HEK293 (cell line): ENCODE results near the gene VARS1.

Experiments used
- HOXA7 ChIP-seq: sonication (generic); formaldehyde crosslinking; IDR thresholded peaks from 2 replicates; pipeline ENCODE4 v1.8.1; 2022; ENCODE audit warnings: missing genetic modification reagents, borderline replicate concordance
- MZF1 ChIP-seq: fragments of 450-650 bp; formaldehyde crosslinking; IDR thresholded peaks from 2 replicates; pipeline ENCODE4 v1.5.1; 2017; ENCODE audit warnings: missing biosample characterization, missing genetic modification characterization, borderline replicate concordance
- PATZ1 ChIP-seq: fragments of 450-650 bp; formaldehyde crosslinking; IDR thresholded peaks from 2 replicates; pipeline ENCODE4 v1.5.1; 2016; ENCODE audit warnings: missing biosample characterization, missing genetic modification characterization
- PRDM1 ChIP-seq: fragments of 450-650 bp; formaldehyde crosslinking; IDR thresholded peaks from 2 replicates; pipeline ENCODE4; 2016; ENCODE audit warnings: missing biosample characterization, missing genetic modification characterization
- PRDM4 ChIP-seq: fragments of 450-650 bp; formaldehyde crosslinking; IDR thresholded peaks from 2 replicates; pipeline ENCODE4 v1.5.1; 2017; ENCODE audit warnings: missing biosample characterization, missing genetic modification characterization
- REPIN1 ChIP-seq: fragments of 450-650 bp; formaldehyde crosslinking; IDR thresholded peaks from 2 replicates; pipeline ENCODE4 v1.5.1; 2017; ENCODE audit warnings: missing biosample characterization, missing genetic modification characterization, low read depth
- ZBTB1 ChIP-seq: fragments of 450-650 bp; formaldehyde crosslinking; IDR thresholded peaks from 2 replicates; pipeline ENCODE4 v1.5.1; 2016; ENCODE audit warnings: missing biosample characterization, missing genetic modification characterization
- ZBTB44 ChIP-seq: fragments of 450-650 bp; IDR thresholded peaks from 2 replicates; pipeline ENCODE4 v1.5.1; 2018; ENCODE audit warnings: missing biosample characterization, mild to moderate bottlenecking, missing genetic modification characterization
- ZFP37 ChIP-seq: fragments of 450-650 bp; formaldehyde crosslinking; IDR thresholded peaks from 2 replicates; pipeline ENCODE4 v1.5.1; 2016; ENCODE audit warnings: missing biosample characterization, missing genetic modification characterization
- ZNF18 ChIP-seq: fragments of 450-650 bp; formaldehyde crosslinking; IDR thresholded peaks from 2 replicates; pipeline ENCODE4 v1.5.1; 2016; ENCODE audit warnings: missing biosample characterization, missing genetic modification characterization
- ZNF211 ChIP-seq: fragments of 450-650 bp; formaldehyde crosslinking; IDR thresholded peaks from 2 replicates; pipeline ENCODE4 v1.5.1; 2016; ENCODE audit warnings: low read depth, missing biosample characterization, missing genetic modification characterization
- ZNF280C ChIP-seq: fragments of 450-650 bp; formaldehyde crosslinking; IDR thresholded peaks from 2 replicates; pipeline ENCODE4 v1.5.1; 2016; ENCODE audit warnings: missing biosample characterization, missing genetic modification characterization
- ZNF354C ChIP-seq: fragments of 450-650 bp; formaldehyde crosslinking; IDR thresholded peaks from 2 replicates; pipeline ENCODE4 v1.5.1; 2016; ENCODE audit warnings: missing biosample characterization, missing genetic modification characterization, low read depth, borderline replicate concordance
- ZNF37A ChIP-seq: fragments of 450-650 bp; IDR thresholded peaks from 2 replicates; pipeline ENCODE4 v1.5.1; 2018; ENCODE audit warnings: missing biosample characterization, missing genetic modification characterization
- ZNF394 ChIP-seq: fragments of 450-650 bp; formaldehyde crosslinking; IDR thresholded peaks from 2 replicates; pipeline ENCODE4 v1.5.1; 2016; ENCODE audit warnings: missing biosample characterization, missing genetic modification characterization, mild to moderate bottlenecking, moderate library complexity, borderline replicate concordance
- ZNF404 ChIP-seq: fragments of 450-650 bp; formaldehyde crosslinking; IDR thresholded peaks from 2 replicates; pipeline ENCODE4 v1.5.1; 2017; ENCODE audit warnings: missing biosample characterization, missing genetic modification characterization
- ZNF513 ChIP-seq: fragments of 450-650 bp; IDR thresholded peaks from 2 replicates; pipeline ENCODE4 v1.5.1; 2018; ENCODE audit warnings: missing biosample characterization, missing genetic modification characterization
- ZNF544 ChIP-seq: fragments of 450-650 bp; formaldehyde crosslinking; IDR thresholded peaks from 2 replicates; pipeline ENCODE4 v1.5.0; 2017; ENCODE audit warnings: missing biosample characterization, missing genetic modification characterization
- ZNF600 ChIP-seq: fragments of 450-650 bp; formaldehyde crosslinking; IDR thresholded peaks from 2 replicates; pipeline ENCODE4 v1.5.1; 2016; ENCODE audit warnings: missing biosample characterization, missing genetic modification characterization
- ZNF777 ChIP-seq: fragments of 450-650 bp; formaldehyde crosslinking; IDR thresholded peaks from 2 replicates; pipeline ENCODE4 v1.5.1; 2017; ENCODE audit warnings: missing biosample characterization, missing genetic modification characterization, borderline replicate concordance
- ZNF837 ChIP-seq: fragments of 450-650 bp; formaldehyde crosslinking; IDR thresholded peaks from 2 replicates; pipeline ENCODE4 v1.5.1; 2016; ENCODE audit warnings: missing biosample characterization, missing genetic modification characterization
- ZSCAN30 ChIP-seq: fragments of 450-650 bp; IDR thresholded peaks from 2 replicates; pipeline ENCODE4 v1.5.1; 2018; ENCODE audit warnings: missing biosample characterization, mild to moderate bottlenecking, missing genetic modification characterization, moderate library complexity
- ZXDB ChIP-seq: fragments of 450-650 bp; formaldehyde crosslinking; IDR thresholded peaks from 2 replicates; pipeline ENCODE4 v1.5.1; 2016; ENCODE audit warnings: missing biosample characterization, missing genetic modification characterization

Gene VARS1

GRCh38 chr6:31834367-31835250, 39.1 kb upstream of the VARS1 start (continued):
- TF ChIP-seq ZNF394 (tag by site-specific recombination) (peak; percentile 70), ZNF777 (tag by site-specific recombination) (0 out of 2 replicates have a peak, but pooled peaks have one; percentile 20), ZBTB1 (tag by site-specific recombination) (no peak), ZNF18 (no peak), ZNF544 (tag by site-specific recombination) (no peak), HOXA7 (CRISPR knock-in tag) (no peak), ZNF600 (tag by site-specific recombination) (peak; percentile 85), ZNF280C (tag by site-specific recombination) (no peak), ZFP37 (tag by site-specific recombination) (0 out of 2 replicates have a peak, but pooled peaks have one; percentile 63), REPIN1 (peak; percentile 20; the same call in 1 of the 2 replicates), ZNF37A (tag by site-specific recombination) (no peak), ZNF513 (0 out of 2 replicates have a peak, but pooled peaks have one; percentile 13), MZF1 (tag by site-specific recombination) (peak; percentile 72; the same call in 1 of the 2 replicates), ZNF211 (no peak), ZNF404 (tag by site-specific recombination) (no peak), ZNF837 (tag by site-specific recombination) (no peak), PATZ1 (tag by site-specific recombination) (peak; percentile 73), PRDM4 (tag by site-specific recombination) (no peak; the same call in 1 of the 2 replicates), ZNF354C (tag by site-specific recombination) (no peak), ZXDB (tag by site-specific recombination) (peak; percentile 63), ZSCAN30 (tag by site-specific recombination) (peak; percentile 79; the same call in 1 of the 2 replicates), ZBTB44 (tag by site-specific recombination) (peak; percentile 64; the same call in 1 of the 2 replicates), PRDM1 (no peak)
